ENCODE results near the gene CDH12. TPM values are rescaled to one million over a fixed set of nuclear protein-coding genes. Genes with fewer than 3 reads are reported as not detected.

The CDH12 gene
- total RNA-seq, 4 donors from 2014 or later, result not detected

- no peaks in the 10 kb centered on the region for H3K36me3 ChIP-seq
- no peaks in the 10 kb centered on the region for H3K9me3 ChIP-seq
- TF ChIP-seq CTCF (IDR thresholded peaks at IDR 0.05) (no peak), POLR2A (IDR thresholded peaks at IDR 0.05) (no peak)
- H3K27me3 ChIP-seq, result no peaks in the 10 kb centered on the region
- H3K4me1 ChIP-seq, result no peaks in the 10 kb centered on the region
- DNase-seq, result no peak
- H3K27ac ChIP-seq, result no peak overlapping the region
- WGBS, 2 donors, result 77 to 78% methylated on average over 3 of the region's 3 CpGs
- intact Hi-C loops (cut with DNase I), result no loop called here
- H3K4me3 ChIP-seq (replicated peaks in 1 of 3), result no peak overlapping the region
Observed at GRCh38 chr5:22465177-22465576, 388.0 kb downstream of the CDH12 start.

GRCh38 chr5:22460189-22460588, 393.0 kb downstream of the CDH12 start:
- intact Hi-C loops (cut with DNase I), result no loop called here

GRCh38 chr5:22432905-22433304, 420.2 kb downstream of the CDH12 start:
- H3K9me3 ChIP-seq, result no peaks in the 10 kb centered on the region
- no peak overlapping the region for H3K27ac ChIP-seq
- TF ChIP-seq POLR2A (IDR thresholded peaks at IDR 0.05) (no peak), CTCF (IDR thresholded peaks at IDR 0.05) (no peak)
- no peaks in the 10 kb centered on the region for H3K27me3 ChIP-seq
- WGBS, 2 donors, result 88 to 89% methylated on average over 2 of the region's 2 CpGs
- H3K36me3 ChIP-seq, result no peaks in the 10 kb centered on the region
- H3K4me3 ChIP-seq (replicated peaks in 1 of 3), result no peak overlapping the region
- no peak for DNase-seq
- intact Hi-C loops (cut with DNase I), result no loop called here
- H3K4me1 ChIP-seq, result no peaks in the 10 kb centered on the region

More at GRCh38 chr5:22460189-22460588, 393.0 kb downstream of the CDH12 start:
- DNase-seq, result no peak
- TF ChIP-seq CTCF (IDR thresholded peaks at IDR 0.05), result no peak
- no peak for TF ChIP-seq POLR2A (IDR thresholded peaks at IDR 0.05)
- Histone ChIP-seq H3K9me3 (no peaks in the 10 kb centered on the region), H3K27ac (no peak overlapping the region), H3K36me3 (no peaks in the 10 kb centered on the region), H3K4me1 (no peaks in the 10 kb centered on the region), H3K27me3 (no peaks in the 10 kb centered on the region), H3K4me3 (replicated peaks in 1 of 3) (no peak overlapping the region)
- 87% methylated on average over 4 of the region's 4 CpGs for WGBS, 2 donors

- TF ChIP-seq POLR2A (IDR thresholded peaks at IDR 0.05) (no peak), CTCF (IDR thresholded peaks at IDR 0.05) (no peak)
- no peak for DNase-seq
- Histone ChIP-seq H3K4me3 (replicated peaks in 1 of 3) (no peak overlapping the region), H3K27ac (no peak overlapping the region), H3K27me3 (no peaks in the 10 kb centered on the region), H3K4me1 (no peaks in the 10 kb centered on the region), H3K9me3 (no peaks in the 10 kb centered on the region), H3K36me3 (no peaks in the 10 kb centered on the region)
- intact Hi-C loops (cut with DNase I), result no loop called here
- 86 to 90% methylated on average over 3 of the region's 3 CpGs for WGBS, 2 donors
Observed at GRCh38 chr5:22431840-22432239, 421.3 kb downstream of the CDH12 start.

- WGBS, 2 donors, result 68 to 70% methylated on average over 2 of the region's 2 CpGs
- no peaks in the 10 kb centered on the region for H3K4me1 ChIP-seq
- H3K27me3 ChIP-seq, result no peaks in the 10 kb centered on the region
- H3K4me3 ChIP-seq (replicated peaks in 1 of 3), result no peak overlapping the region
- H3K9me3 ChIP-seq, result no peaks in the 10 kb centered on the region
- no peak overlapping the region for H3K27ac ChIP-seq
- TF ChIP-seq CTCF (IDR thresholded peaks at IDR 0.05) (no peak), POLR2A (IDR thresholded peaks at IDR 0.05) (no peak)
- no peaks in the 10 kb centered on the region for H3K36me3 ChIP-seq
- intact Hi-C loops (cut with DNase I), result no loop called here
- DNase-seq, result no peak
Observed at GRCh38 chr5:22431406-22431805, 421.7 kb downstream of the CDH12 start.

All from thyroid gland (tissue), 4 donors.